CD4-positive, alpha-beta memory T cell (primary cell): ENCODE measurements around the gene NCS1. TPM values are rescaled to one million over a fixed set of nuclear protein-coding genes. Genes with fewer than 3 reads are reported as not detected.

Experiments
- CTCF ChIA-PET: fragments of 350-600 bp; sonication (Branson Sonifier 250); formaldehyde crosslinking; loops from one replicate; lab custom pipeline; 2021; ENCODE audit warnings: inconsistent platforms; ENCODE audit not compliant: partially characterized antibody; lab: Charles Lee
- POLR2A ChIA-PET: fragments of 350-600 bp; sonication (Branson Sonifier 250); formaldehyde crosslinking; loops from one replicate; lab custom pipeline; 2021; ENCODE audit not compliant: partially characterized antibody; lab: Charles Lee
- DNase-seq, 5 donors: peaks; one replicate each; pipeline versions ENCODE4 v3.0.0 to v3.0.0-alpha.2; 2020 to 2022; ENCODE audit warnings: mixed read lengths in 1 of 5
- H3K27ac ChIP-seq: one replicate; pipeline ENCODE4 v1.7.0; 2013; ENCODE audit warnings: low read depth, low read length
- H3K27me3 ChIP-seq: 2 replicates; pipeline ENCODE4 v1.7.0; 2013; ENCODE audit warnings: mild to moderate bottlenecking, low read length, moderate library complexity; ENCODE audit not compliant: insufficient read depth
- H3K36me3 ChIP-seq: 2 replicates; pipeline ENCODE4 v1.7.0; 2013; ENCODE audit warnings: mild to moderate bottlenecking, low read length, moderate library complexity; ENCODE audit not compliant: insufficient read depth
- H3K4me1 ChIP-seq: 2 replicates; pipeline ENCODE4 v1.7.0; 2013; ENCODE audit warnings: mild to moderate bottlenecking, low read length, moderate library complexity; ENCODE audit not compliant: insufficient read depth
- H3K4me3 ChIP-seq, 2 donors: one replicate each; pipeline ENCODE4 v1.7.0; 2013; ENCODE audit warnings: low read length in 2 of 2, mild to moderate bottlenecking in 1 of 2
- H3K9me3 ChIP-seq, 2 donors: one replicate each; pipeline ENCODE4 v1.7.0; 2013; ENCODE audit warnings: low read length in 2 of 2, control low read depth in 1 of 2; ENCODE audit not compliant: control insufficient read depth in 1 of 2
- H3K27ac Mint-ChIP-seq, 7 donors: one replicate each; pipeline ENCODE4 v1.8.0; 2020 to 2021; ENCODE audit warnings: mixed read lengths in 7 of 7, mild to moderate bottlenecking in 6 of 7, inconsistent platforms in 3 of 7, moderate library complexity in 3 of 7
- H3K27me3 Mint-ChIP-seq, 2 donors: one replicate each; pipeline ENCODE4 v1.8.0; 2020 to 2021; ENCODE audit warnings: mixed read lengths in 2 of 2
- H3K36me3 Mint-ChIP-seq, 2 donors: one replicate each; pipeline ENCODE4 v1.8.0; 2020 to 2021; ENCODE audit warnings: mixed read lengths in 2 of 2, inconsistent platforms in 1 of 2, mild to moderate bottlenecking in 1 of 2
- H3K4me1 Mint-ChIP-seq, 4 donors: one replicate each; pipeline ENCODE4 v1.8.0; 2020 to 2021; ENCODE audit warnings: mixed read lengths in 4 of 4, mild to moderate bottlenecking in 1 of 4
- H3K4me3 Mint-ChIP-seq, 8 donors: one replicate each; pipeline ENCODE4 v1.8.0; 2020 to 2021; ENCODE audit warnings: mixed read lengths in 8 of 8, mild to moderate bottlenecking in 7 of 8, moderate library complexity in 6 of 8, inconsistent platforms in 3 of 8
- H3K9me3 Mint-ChIP-seq, 8 donors: one replicate each; pipeline ENCODE4 v1.8.0; 2020 to 2021; ENCODE audit warnings: mixed read lengths in 8 of 8, mild to moderate bottlenecking in 5 of 8, inconsistent platforms in 3 of 8, moderate library complexity in 1 of 8
- intact Hi-C: fragments of 100-400 bp; cut with micrococcal nuclease; formaldehyde crosslinking; loops from one replicate; pipeline ENCODE4 v1.15.1; 2023
- polyA plus RNA-seq, 2 donors: library from polyadenylated mRNA; unstranded; fragments of 300-500 nt; fragmentation: Illumina TruSeq; gene quantifications; one replicate each; pipeline ENCODE4 v1.2.3, GENCODE V29; 2021
- total RNA-seq, 2 experiments: library from RNA; stranded (reverse); gene quantifications; one replicate each; pipeline ENCODE4 v1.2.3, GENCODE V29; 2021

The NCS1 gene
- total and polyA plus RNA-seq, 4 experiments from 2014 or later, result 0.64 to 0.90 TPM; not detected in 2

DNA sequence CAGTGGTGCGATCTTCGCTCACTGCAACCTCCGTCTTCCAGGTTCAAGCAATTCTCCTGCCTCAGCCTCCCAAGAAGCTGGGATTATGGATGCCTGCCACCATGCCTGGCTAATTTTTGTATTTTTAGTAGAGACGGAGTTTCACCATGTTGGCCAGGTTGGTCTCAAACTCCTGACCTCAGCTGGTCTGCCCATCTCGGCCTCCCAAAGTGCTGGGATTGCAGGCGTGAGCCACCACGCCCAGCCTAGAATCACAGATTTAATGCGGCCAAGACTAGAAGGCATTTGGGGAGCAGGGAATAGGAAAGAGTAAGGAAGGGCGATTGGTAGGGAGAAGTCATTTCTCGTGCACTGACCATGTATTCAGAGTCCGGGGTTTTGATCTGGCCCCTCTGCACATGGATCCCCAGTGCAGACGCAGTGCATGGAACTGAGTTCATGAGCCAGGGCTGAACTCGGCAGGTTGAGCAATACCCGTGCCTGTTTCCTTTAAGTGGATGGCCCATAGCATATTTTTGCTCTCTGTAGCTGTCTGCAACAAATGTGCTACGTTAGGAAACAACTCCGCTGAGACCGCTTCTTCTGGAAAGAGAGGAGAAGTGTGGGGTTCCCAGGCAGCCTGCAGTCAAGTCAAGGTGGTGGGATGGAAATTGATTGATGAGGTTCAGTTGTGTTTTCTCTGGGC is 90.0 kb downstream of the NCS1 start:
- Mint-ChIP-seq H3K9me3 (peaks cover 0 to 6% (median 0%) of the 10 kb centered on the region in 8 donors), H3K27ac (no peak overlapping the region), H3K36me3 (no peaks in the 10 kb centered on the region), H3K27me3 (peaks cover 46 to 63% of the 10 kb centered on the region in 2 donors), H3K4me1 (peaks cover 0 to 16% (median 8%) of the 10 kb centered on the region in 4 donors), H3K4me3 (no peak overlapping the region)
- POLR2A ChIA-PET, result no interaction called here
- intact Hi-C loops, result no loop called here
- H3K27ac ChIP-seq, result no peak overlapping the region
- no peak for DNase-seq
- no peak overlapping the region for H3K4me3 ChIP-seq
- CTCF ChIA-PET, result no interaction called here
- no peaks in the 10 kb centered on the region for H3K36me3 ChIP-seq
- no peaks in the 10 kb centered on the region for H3K9me3 ChIP-seq
- H3K27me3 ChIP-seq, result peaks cover 24% of the 10 kb centered on the region
- H3K4me1 ChIP-seq, result no peaks in the 10 kb centered on the region

DNA sequence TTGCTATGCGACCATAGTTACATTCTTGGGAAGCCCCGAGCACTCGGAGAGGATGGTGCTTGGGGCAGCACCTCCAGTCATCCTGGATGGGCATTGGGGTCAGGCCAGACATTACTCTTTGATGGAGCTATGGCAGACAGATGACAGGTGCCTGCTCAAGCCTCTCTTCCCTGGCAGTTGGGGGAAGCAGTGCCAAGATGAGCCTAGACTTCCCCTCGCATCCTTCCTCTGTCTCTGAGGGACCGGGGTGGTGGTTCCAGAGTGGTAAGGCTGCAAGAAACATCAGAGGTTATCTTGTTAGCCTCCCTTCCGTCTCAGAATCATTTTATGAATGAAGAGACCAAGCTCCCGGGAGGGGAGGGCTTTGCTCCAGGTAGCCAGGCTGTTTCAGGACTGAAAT is 90.6 kb downstream of the NCS1 start:
- CTCF ChIA-PET, result no interaction called here
- H3K4me1 Mint-ChIP-seq, result peaks cover 0 to 16% (median 8%) of the 10 kb centered on the region in 4 donors
- Histone ChIP-seq H3K9me3 (no peaks in the 10 kb centered on the region), H3K4me1 (no peaks in the 10 kb centered on the region), H3K36me3 (no peaks in the 10 kb centered on the region), H3K27me3 (peaks cover 28% of the 10 kb centered on the region), H3K27ac (no peak overlapping the region), H3K4me3 (no peak overlapping the region)
- intact Hi-C loops, result no loop called here
- DNase-seq, result no peak
- H3K27me3 Mint-ChIP-seq, result peaks cover 51 to 65% of the 10 kb centered on the region in 2 donors
- no peaks in the 10 kb centered on the region for H3K36me3 Mint-ChIP-seq
- H3K4me3 Mint-ChIP-seq, result no peak overlapping the region
- peaks cover 0 to 5% (median 0%) of the 10 kb centered on the region in 8 donors for H3K9me3 Mint-ChIP-seq
- POLR2A ChIA-PET, result no interaction called here
- H3K27ac Mint-ChIP-seq, result no peak overlapping the region

DNA sequence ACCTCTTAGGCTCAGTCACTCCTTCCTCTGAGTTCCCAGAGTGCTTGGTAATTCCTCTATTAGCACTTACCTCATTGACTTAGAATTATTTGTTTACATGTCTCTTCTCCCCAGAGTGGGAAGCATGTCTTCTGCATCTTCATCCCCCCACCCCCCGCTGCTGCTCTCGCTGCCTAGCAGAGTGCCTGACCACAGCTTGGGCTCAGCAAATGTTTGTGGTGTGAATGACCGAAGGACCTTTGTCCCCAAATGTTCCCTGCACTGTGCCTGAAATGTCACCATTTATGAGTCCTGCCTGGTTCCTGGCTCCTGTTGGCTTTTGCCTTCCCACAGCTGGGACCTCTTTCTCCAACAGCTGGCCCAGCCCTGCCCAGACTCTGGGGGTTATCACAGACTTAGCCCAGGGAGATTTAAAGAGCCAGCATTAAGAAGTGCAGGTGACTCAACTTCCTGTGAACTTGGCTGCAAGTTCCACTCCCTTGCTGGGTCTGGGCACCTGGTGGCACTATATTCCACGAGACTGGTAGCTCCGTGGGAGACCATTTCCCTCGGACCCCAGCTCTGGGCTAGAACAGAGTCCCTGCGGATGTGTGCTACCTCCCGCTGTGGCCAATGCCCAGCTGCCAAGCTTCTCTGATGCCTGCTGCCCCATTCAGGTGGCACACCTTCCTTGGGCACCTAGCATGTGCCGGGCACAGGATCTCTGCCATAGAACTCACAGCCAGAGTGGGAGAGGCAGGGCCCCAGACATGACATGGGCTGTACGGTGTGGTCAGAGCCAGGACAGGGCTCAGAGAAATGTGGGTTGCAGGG is 91.6 kb downstream of the NCS1 start:
- no peak overlapping the region for H3K4me3 Mint-ChIP-seq
- no peak for DNase-seq
- no peaks in the 10 kb centered on the region for H3K9me3 Mint-ChIP-seq
- H3K4me1 Mint-ChIP-seq, result peaks cover 0 to 16% (median 8%) of the 10 kb centered on the region in 4 donors
- Histone ChIP-seq H3K27ac (no peak overlapping the region), H3K4me1 (no peaks in the 10 kb centered on the region), H3K36me3 (no peaks in the 10 kb centered on the region), H3K4me3 (no peak overlapping the region), H3K9me3 (no peaks in the 10 kb centered on the region), H3K27me3 (peaks cover 28% of the 10 kb centered on the region)
- intact Hi-C loops, result no loop called here
- POLR2A ChIA-PET, result no interaction called here
- CTCF ChIA-PET, result no interaction called here
- H3K36me3 Mint-ChIP-seq, result no peaks in the 10 kb centered on the region
- peaks cover 58 to 70% of the 10 kb centered on the region in 2 donors for H3K27me3 Mint-ChIP-seq
- no peak overlapping the region for H3K27ac Mint-ChIP-seq

DNA sequence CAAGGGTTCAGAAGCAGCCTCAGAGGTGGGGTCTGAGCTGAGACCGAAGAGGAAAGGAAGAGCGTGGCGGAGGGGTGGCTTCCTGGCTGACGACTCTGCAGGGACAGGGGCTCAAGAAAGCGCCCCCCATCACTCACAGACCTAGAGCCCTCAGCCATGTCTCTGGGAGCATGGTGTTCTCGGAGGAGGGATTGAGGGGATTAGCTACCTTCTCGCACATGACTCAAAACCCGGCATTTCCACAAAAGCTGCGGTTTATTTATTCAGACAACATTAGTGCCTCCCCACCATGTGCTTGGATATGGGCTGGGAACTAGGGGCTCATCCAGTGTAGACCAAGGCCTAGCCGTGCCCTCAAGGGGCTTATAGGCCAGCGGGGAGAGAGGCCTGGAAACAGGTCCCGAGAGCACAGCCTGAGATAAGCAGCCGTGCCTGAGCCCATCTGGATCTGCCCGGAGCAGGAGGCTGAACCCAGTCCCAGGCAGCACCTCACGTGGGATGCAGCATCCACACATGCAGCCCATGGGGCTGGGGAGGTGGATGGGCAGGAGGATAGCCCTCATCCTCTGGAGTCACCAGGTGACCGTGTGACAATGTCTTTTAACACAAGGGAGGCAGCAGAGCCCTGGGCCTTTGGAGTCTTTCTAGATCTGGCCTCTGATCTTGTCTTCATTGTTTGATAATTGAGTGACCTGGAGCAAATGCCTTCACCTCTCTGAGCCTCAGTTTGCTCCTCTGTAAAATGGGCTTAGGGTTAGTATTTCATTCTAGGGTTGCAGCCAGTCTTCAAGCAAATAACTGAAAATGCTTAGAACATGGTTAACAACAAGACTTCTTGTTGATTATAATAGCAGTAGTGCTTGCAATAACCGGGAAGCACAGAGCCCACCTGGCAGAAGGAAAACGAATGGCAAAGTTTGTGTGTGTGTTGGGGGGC is 92.5 kb downstream of the NCS1 start:
- no peak overlapping the region for H3K4me3 ChIP-seq
- H3K36me3 Mint-ChIP-seq, result no peaks in the 10 kb centered on the region
- CTCF ChIA-PET, result no interaction called here
- no peaks in the 10 kb centered on the region for H3K9me3 ChIP-seq
- no peaks in the 10 kb centered on the region for H3K4me1 ChIP-seq
- DNase-seq, result no peak
- no peaks in the 10 kb centered on the region for H3K9me3 Mint-ChIP-seq
- intact Hi-C loops, result no loop called here
- no peaks in the 10 kb centered on the region for H3K36me3 ChIP-seq
- H3K27me3 Mint-ChIP-seq, result peaks cover 60 to 61% of the 10 kb centered on the region in 2 donors
- H3K4me1 Mint-ChIP-seq, result peaks cover 0 to 16% (median 8%) of the 10 kb centered on the region in 4 donors
- H3K4me3 Mint-ChIP-seq, result peak overlapping the region in 1 of 8 donors; percentile 13
- POLR2A ChIA-PET, result no interaction called here
- no peak overlapping the region for H3K27ac ChIP-seq
- H3K27ac Mint-ChIP-seq, result no peak overlapping the region
- H3K27me3 ChIP-seq, result peaks cover 28% of the 10 kb centered on the region

DNA sequence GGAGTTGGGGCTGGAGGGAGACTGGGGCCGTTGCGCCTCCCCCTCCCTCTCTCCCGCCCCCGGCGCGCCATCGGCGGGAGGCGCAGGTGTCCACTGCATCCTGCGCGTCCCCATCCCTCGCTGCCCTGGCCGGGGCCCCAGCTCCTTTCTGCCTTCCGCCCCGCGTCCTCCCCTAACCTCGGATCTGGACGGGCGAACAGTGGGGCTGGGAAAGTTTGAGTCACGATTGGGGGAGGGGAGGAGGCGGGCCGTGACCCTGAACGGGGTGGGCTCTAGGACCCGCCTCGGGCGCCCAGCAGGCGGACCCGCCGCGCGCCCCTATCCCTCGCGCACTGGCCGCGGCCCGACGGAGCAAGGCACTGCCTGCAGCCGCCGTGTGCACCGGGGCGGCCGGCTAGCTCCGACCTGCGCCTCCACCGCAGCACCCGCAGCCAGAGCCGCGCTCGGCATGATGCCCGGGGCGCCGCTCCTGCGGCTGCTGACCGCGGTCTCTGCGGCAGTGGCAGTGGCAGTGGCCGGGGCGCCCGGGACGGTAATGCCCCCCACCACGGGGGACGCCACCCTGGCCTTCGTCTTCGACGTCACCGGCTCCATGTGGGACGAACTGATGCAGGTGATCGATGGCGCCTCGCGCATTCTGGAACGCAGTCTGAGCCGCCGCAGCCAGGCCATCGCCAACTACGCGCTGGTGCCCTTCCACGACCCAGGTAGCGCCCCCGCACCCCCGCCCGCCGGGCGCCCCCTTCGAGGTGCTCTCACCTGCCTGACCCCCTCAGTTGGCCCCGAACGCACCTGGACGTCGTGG is 93.4 kb downstream of the NCS1 start, which contains the start of gene HMCN2:
Gene HMCN2, plus strand, starts transcription at position 330 of the 805 bp plus-strand sequence. Its CDS starts 119 bp downstream, at position 449.
- peak within 1 kb of the TSS in 3 of 8 donors; percentile 13 to 52 (median 29) for H3K4me3 Mint-ChIP-seq
- no peaks in the 10 kb centered on the region for H3K36me3 ChIP-seq
- H3K4me1 ChIP-seq, result no peaks in the 10 kb centered on the region
- peaks cover 0 to 16% (median 8%) of the 10 kb centered on the region in 4 donors for H3K4me1 Mint-ChIP-seq
- CTCF ChIA-PET, result no interaction called here
- no peak within 1 kb of the TSS for H3K4me3 ChIP-seq
- POLR2A ChIA-PET, result no interaction called here
- no peak within 1 kb of the TSS for H3K27ac ChIP-seq
- peaks cover 28% of the 10 kb centered on the region for H3K27me3 ChIP-seq
- no peaks in the 10 kb centered on the region for H3K9me3 ChIP-seq
- no peaks in the 10 kb centered on the region for H3K36me3 Mint-ChIP-seq
- peaks cover 55 to 56% of the 10 kb centered on the region in 2 donors for H3K27me3 Mint-ChIP-seq
- no peak for DNase-seq
- no peak within 1 kb of the TSS for H3K27ac Mint-ChIP-seq
- intact Hi-C loops, result no loop called here
- H3K9me3 Mint-ChIP-seq, result no peaks in the 10 kb centered on the region

DNA sequence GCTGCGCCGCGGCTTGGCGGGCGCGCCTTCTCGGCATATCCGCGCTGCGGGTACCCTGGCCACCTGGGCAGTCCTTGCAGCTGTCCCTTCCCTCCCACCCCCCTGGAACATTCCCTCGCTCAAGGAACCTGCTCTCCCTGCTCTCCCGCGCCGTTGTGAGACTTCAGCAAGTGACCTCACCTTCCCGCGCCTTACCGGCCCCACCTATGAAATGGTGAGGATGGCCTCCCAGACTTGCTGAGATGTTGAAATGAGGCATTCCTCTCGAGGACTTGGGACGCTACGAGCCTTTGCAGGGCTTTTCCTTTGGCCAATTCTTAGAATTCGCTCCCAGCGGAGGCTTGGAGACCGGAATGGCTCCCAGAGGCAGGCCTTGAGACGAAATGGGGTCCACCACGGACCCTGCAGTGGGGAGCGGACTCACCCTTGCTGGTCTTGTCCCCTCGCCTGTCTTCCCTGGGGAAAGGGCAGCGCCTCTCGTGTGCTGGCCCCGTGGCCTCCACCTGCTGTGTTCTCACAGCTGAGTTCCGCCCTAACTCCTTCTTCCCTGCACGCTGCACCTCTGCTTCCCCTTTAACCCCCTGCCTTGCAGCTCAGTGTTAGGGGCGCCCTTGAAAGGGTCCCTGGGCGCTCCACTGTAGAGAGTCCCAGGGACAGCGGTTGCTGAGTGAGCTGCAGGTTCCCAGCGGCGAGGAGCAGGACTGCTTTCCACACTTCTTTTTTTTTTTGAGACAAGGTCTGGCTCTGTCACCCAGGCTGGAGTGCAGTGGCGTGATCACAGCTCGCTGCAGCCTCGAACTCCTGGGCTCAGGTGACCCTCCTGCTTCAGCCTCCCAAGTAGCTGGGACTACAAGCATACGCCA is 94.3 kb downstream of the NCS1 start:
- peaks cover 26% of the 10 kb centered on the region for H3K27me3 ChIP-seq
- peak overlapping the region in 2 of 8 donors; percentile 29 to 52 for H3K4me3 Mint-ChIP-seq

More for the DNA sequence above, 94.3 kb downstream of the NCS1 start:
- ChIA-PET CTCF (no interaction called here), POLR2A (no interaction called here)
- Mint-ChIP-seq H3K4me1 (peaks cover 0 to 16% (median 8%) of the 10 kb centered on the region in 4 donors), H3K27me3 (peaks cover 53 to 57% of the 10 kb centered on the region in 2 donors), H3K36me3 (no peaks in the 10 kb centered on the region), H3K9me3 (no peaks in the 10 kb centered on the region), H3K27ac (no peak overlapping the region)
- Histone ChIP-seq H3K9me3 (no peaks in the 10 kb centered on the region), H3K4me3 (no peak overlapping the region), H3K36me3 (no peaks in the 10 kb centered on the region), H3K27ac (no peak overlapping the region), H3K4me1 (no peaks in the 10 kb centered on the region)
- intact Hi-C loops, result no loop called here
- DNase-seq, result no peak
